Fibroblast of skin of right biceps (primary cell): ENCODE measurements around the gene SNCAIP.

Experiments
- DNase-seq: peaks from one replicate; pipeline ENCODE4 v3.0.0-alpha.2; 2013

Gene SNCAIP

DNA sequence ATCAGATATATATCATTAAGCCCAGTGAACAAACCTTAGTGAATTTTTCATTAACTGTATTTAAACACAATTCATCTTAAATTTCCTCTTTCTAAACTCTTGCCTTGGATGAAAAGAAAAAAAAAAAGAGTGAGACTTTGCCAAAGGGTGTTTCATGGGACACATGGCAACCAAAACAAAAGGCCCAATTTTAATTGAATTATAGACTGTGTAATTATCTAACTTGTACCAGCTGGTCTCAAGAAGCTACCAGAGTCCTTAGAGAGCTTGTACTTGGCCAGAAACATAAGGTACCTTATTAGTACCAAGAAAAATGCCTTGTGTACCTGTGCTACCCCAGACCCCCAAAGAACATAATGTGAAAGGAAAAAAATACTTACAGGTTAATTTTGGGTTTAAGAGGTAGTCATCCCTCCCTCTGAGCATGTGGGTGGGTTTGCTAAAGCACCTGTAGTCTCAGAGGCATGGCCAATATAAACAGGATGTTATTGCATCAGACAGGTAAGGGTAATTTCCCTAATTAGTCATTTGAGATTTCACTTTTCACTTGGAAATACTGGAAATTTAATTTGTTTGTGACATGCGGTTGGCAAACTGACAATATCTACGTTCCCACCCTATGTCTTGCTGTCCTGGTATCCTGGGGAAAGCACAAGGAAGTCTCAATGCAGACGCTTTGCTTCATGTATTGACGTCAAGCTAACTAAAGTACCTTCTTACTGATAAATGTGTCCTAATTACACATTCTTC is 90.1 kb downstream of the SNCAIP start:
- DNase-seq = no peak

DNA sequence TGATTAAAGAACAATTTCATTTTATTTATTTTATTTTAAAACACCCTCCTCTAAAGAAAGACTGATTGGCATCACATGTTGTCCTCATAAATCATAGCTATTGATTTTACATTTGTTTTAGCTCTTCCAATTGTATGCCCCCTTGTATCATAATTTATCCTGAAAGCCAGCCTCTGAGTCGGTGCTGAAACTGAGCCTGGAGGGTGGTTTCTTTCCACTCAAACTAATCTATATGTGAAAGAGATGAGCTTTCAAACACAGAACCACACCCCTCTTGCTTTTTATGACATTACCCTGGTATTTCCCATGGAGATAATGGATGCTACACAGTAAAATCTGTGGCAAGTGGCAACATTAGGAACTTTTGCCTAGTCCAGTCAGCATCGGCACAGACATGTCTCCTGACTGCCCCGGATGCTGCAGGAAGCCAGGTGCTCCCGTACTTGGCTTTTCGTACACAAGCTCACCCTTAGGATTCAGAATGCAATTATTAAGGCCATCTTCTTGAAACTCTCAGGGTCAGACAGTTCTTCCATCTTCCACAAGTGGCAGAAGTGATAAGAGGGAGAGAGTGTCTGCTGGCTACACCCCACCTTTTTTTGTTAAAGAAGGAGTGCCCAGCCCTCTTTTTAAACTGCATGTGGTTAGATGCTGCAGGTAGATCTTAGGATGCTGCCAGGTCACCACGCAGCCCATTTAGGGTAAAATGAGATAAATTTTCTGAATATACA is 91.1 kb downstream of the SNCAIP start:
- DNase-seq = no peak

DNA sequence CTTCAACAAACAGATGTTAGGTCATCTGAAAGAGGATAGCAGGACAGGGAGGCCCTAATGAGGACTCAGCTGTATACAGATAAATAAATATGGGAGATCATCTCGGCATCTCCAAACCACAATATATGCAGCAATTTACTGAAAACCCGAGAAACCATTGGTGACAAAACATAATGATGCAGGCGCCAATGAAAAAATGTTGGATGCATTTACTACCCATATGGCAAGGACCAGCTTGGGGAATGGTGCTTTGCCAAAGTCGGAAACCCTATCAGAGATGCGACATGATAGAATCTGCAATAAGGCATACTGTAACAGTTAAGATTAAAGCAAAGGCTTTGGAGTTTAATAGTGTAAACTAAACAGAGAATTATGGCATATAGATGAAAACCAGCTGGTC is 92.0 kb downstream of the SNCAIP start:
- no peak for DNase-seq

DNA sequence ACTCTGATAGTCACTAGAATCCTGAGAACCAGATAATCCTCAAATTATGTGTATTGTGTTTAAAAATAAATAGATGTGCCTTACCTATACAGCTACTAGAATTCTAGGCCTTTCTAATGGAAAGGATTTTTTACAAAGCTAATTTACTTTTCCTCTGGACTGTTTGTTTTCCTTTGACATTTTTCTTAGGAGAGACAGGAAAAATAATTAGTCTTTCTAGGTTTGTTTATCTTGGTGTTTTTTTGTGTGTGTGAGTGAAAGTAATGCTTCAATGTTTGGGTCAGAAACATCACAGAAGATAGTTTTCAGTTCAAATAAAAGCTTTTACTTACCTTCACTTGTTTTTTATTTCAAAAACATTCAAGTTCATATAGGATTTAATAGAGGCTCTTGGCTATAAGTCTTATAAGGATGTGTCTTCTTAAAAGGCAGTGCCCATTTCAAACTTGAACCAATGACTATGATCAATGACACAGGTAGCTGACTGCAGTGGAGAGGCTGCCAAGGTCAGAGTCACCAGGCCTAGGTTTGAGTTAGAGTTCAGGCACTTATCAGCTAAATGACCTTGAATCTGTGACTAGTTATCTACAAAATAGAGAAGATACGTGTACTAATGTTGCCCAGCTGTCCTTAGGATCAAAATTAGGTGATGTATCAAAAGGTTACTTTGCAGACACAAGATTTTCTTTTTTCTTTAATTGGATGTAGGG is 92.8 kb downstream of the SNCAIP start:
- no peak for DNase-seq

DNA sequence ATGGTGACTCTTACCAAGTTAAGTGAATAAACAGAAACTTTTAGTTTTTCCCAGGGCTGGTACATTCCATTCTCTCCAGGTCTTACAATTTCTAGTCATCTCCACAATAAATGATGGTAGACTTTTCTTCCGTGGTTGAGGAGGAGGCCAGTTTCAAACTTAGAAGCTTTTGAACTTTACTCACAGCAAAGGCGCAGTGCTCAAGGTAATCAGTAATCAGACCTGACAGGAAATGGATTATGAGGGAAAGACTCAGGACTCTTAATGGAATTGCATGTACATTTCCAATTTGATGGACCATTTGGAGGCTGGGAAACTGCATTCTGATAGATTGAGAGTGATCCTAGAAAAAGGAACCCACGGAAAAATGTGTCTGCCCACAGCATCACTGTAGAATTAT is 93.7 kb downstream of the SNCAIP start:
- no peak for DNase-seq

DNA sequence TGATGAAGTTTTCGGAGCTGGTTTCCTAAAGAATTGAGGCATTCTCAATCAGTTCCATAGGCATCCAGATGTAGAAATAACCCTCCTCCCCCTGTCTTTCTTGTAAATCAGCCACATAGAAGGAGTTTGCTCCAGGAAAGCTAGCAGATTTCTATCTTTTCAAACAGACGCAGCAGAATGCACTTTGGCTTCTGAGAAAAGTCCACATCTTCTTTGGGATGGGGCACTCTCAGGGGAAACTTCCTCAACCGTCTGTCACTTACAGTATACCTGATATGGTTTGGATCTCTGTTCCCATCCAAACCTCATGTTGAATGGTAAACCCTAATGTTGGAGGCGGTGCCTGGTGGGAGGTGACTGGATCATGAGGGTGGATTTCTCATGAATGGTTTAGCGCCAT is 94.1 kb downstream of the SNCAIP start:
- DNase-seq = no peak

DNA sequence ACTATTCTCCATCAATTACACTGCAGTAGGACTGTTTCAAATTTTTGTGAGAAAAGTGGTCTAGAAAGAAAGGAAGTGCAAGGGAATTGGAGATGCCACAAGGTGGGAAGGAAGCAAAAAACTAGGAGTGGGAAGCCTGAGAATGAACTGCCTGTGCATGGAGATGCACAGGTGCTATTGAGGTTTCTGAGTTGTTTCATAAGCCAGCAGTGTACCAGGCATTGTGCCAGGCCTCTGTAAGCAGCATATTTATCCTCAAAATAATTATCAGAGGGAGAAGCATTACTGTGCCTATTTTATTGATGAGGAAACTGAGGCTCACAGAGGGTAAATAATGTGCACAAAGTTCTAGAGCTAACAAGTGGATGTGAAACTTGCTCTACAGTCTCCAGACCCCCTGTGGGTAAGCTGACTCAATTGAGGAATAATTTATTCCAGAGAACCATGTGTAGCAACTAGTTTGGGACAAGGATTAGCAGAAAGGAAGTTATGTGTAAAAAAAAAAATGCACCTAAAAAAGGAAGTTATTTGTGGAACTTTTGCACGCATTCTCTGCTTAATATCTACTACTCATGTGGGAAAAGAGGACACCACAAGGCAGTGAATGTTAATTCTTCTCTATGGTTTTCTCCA is 96.7 kb downstream of the SNCAIP start:
- peak; percentile 43 for DNase-seq

DNA sequence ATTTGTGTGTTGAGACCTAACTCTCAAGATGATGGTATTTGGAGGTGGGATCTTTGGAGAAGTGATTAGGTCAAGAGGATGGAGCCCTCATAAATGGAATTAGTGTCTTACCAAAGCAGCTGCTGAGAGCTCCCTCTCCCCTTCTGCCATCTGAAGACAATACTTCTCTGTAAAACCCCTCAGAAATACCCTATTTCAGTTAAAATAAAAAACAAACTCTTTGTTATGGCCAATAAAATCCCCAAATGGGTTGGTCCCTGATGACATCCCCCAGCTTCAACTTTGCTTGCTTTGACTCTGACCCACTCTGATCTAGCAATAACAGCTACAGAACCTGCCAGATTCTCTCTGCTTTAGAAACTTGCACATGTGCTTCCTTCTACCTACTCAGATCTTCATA is 100.9 kb downstream of the SNCAIP start:
- DNase-seq = no peak

DNA sequence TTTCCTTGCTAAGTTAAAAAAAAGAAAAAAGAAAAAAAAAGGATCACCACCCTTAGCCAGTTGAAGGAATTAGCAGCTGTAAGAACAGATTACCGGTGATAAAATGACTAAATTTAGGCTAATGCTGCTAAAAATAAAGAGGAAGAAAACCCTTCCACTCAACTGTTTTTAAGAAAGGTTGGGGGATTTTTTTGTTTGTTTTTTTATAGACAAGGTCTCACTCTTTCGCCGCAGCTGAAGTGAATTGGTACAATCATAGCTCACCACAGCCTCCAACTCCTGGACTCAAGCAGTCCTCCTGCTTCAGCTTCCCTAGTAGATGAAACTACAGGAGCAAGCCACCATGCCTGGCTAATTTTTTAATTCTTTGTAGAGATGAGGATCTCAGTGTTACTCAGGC is 101.7 kb downstream of the SNCAIP start:
- DNase-seq = no peak

DNA sequence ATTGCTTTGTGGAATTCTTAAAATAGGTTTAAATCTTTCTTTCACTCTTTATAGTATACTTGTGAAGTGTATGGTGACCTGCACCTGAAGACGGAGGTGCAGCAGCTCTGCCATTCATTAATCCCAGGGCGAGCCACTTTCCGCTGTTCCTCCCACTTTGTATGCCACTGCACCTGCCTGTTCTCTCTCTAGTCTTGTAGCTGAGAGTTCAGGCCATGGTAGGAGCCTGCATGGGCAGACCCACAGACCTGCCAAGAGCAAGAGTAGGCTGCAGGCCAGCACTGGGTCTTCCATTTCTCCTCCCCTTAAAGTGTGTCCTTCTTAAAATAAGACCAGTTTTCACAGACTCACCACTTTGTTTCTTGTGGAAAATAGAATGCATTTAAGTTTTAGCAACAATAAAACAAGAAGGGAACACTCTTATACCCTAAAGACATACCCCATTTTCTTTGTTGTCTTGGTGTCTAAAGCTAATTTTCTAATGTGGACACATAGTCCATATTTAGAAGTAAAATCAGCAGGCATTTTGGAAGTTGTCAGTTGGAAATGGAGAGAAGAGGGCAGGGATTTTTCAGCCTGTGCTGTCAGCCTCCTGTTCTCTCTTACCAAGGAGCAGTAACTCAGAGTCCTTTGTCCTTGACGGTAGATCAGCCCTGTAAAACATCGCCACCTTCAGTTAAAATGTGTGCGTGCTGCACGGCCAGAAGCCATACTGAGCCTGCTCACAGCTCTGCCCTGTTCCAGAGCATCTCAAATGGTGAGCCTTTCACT is 103.2 kb downstream of the SNCAIP start:
- DNase-seq = peak; percentile 69

DNA sequence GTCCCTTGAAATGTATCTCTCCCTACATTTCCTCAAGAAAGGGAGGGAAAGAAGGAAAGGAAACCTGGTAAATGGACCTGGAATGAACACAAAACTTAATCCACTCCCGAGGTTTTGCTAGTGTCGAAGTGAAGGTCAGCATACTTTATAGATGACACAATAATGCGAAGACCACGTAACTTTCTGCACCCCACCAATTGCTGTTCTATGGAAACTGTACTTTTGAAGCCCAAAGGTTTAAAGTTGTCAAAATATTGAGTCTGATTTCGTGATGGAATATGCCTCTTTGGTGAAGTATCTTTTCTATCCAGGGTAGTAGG is 103.7 kb downstream of the SNCAIP start:
- no peak for DNase-seq

DNA sequence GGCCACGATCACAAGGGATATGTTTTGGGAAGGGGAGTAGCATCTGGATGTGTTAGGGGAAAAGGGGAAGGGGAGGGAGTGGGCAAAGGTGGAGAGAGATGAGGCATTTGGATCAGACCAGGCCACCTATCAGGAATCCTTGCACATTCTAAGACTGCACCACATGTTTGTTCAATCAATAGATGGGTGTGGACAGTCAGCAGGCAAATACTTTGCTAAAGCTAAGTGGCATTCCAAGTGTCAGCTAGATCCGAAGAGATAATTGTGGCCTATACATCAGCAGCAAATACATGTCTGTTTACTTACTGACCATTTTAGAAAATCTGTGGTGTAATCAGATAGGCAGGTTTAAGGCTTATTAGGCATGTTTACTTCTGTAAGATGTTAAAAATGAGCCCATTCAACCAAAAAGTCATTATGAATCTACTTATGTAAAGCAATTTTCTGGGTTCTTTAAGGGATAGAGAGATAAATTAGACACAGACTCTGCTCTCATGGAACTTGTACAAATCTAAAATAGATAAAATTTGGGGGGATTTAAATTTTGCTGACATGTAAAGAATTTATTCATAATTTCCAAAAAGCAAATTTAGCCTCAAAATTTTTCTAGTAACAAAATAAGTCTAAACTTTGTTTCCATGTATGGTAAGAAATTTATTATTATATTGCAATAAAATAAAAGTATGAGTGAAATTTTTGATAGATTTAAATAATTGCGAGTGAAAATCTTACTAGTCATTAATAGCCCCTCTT is 107.3 kb downstream of the SNCAIP start:
- no peak for DNase-seq

DNA sequence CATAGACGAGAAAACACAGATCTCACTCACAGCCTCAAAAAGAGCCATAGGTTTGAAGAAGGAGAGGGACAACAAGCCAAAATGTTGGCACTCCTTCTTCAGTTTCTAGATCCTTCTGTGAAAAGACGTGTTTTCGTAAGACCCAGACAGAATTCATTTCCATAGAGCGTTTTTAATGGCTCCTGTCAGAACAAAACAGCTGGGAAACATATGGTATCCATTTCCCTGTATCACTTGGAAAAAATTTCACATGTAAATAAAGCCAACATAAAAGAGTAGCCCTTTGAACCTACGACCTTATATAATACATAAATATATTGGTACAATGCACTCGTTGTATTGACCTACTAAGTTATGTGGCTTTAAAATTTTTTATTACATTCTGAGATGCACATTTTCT is 108.1 kb downstream of the SNCAIP start:
- DNase-seq = no peak

DNA sequence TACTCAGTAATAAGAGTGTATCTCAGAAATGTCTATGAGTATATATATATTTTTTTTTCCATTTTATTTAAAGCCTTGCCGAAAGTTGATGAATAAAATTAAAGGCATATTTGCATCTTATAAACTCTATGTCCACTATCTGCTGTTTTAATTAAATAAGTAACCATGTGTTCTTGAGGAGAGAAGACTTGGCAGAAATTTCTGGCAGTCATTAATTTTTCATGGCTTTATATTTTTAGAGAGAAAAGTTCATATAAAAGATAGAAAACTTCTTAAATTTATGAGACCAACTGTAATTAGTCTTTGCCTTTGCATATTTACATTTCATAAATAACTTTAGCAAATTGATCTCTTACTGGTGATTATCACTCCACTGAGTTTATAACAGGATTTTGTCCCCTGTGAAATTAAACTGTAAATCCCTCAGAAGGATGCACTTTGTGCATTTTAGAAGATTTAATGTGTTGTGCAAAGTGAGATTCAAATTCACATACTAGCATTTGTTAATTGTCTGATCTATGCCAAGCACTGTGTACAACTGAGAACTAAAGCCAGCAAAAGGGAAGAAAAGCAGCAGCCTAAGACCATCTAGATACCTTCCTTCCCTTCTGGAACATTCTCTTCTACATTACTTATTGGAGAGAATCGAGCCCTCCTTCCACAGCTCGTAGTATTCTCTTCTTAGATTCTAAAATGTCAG is 108.7 kb downstream of the SNCAIP start:
- no peak for DNase-seq

DNA sequence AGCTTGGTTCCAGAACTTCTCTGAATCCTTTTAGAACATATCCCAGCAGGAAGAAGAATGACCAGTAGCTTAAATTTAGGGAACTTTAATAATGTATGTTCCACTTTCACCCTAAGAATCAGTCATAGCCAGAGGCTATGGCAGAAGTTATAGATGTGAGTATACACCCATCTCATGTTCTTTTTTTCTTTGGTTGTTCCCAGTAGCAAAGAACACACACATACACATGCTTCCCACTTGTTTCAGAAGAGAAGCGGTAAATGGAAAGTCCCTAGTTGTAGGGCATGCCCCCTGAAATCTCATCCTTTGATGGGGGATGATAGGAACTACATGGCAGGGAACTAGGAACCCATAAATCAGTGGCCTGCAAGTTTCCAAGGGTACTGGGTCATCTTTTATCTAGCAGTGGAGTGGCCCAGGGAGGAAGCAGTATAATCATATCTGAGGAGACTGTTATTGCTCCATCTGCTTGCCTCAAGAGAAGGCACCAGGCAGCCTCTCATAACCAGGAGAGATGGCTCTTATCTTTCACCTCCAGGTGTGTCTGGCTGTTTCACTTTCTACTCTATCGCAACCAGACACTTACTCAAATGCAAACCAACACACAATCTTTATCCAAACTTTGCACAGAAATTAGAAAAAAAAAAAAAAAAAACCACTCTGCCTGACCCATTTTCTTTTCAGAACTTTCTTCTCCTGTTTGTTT is 109.5 kb downstream of the SNCAIP start:
- DNase-seq = no peak

DNA sequence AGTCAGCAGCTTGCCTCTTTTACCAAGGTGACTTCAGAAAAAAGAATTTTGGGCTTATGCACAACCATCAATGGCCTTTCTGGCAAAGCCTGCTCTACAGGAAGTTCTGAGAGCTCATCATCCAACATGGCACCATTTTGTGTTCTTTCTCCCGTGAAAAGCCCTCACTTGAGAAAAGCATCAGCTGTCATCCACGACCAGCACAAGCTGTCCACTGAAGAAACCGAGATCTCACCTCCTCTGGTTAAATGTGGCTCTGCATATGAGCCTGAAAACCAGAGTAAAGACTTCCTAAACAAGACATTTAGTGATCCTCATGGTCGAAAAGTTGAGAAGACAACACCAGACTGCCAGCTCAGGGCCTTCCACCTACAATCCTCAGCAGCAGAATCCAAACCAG is 111.2 kb downstream of the SNCAIP start:
- DNase-seq = no peak

DNA sequence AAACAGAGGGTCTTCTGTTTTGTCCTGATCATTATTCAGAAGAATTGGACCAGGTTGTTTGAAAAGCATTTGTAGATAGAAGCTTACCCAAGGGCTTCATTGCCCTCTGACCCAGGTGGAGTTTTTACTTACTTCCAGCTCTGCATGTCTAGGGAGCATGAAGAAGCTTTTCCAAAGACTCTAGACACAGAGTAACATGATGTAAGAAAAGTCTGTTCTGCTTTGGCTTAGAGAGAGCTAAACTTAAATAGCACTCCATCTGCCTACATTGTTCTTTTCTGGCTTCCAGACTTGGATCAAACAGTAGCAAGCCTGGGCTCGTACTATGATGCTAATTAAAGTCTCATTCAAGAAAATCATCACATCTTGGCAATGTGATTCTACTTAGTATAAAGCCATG is 112.1 kb downstream of the SNCAIP start:
- DNase-seq = no peak

DNA sequence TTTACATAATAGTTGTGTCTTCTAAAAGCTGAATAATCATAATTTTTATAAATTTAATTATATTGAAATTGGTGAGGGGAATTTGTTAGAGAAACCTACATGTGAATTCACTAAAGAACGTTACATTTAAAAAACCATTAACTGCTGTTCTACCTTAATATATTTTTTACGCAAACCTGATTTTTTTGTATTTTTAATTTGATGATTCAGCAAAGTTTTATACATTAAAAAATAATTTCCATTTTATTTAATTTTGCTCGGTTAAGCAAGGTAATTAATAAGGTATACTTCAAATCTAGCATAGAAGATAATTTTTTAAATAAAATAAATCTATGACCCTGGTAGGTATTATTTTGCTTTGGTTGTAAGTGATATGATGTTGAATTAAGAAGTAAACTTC is 114.3 kb downstream of the SNCAIP start:
- DNase-seq = no peak

DNA sequence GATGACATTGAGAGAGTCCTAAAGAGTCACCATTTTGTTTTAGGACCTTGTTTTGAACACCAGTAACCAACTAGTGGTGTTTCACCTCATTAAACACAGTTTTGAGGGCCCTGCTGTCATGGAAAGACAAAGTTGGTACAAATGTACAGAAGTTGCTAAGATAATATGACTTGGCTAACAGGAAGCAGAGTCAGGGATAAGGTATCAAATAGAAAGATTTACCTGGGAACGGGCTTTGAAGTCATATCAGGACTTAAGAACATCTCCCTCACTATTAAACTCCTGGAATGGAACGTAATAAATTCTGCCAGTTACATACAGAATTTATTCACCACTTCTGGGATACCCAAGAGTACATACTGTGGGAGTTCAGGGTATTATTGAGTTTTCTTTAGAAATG is 115.6 kb downstream of the SNCAIP start:
- DNase-seq = no peak

DNA sequence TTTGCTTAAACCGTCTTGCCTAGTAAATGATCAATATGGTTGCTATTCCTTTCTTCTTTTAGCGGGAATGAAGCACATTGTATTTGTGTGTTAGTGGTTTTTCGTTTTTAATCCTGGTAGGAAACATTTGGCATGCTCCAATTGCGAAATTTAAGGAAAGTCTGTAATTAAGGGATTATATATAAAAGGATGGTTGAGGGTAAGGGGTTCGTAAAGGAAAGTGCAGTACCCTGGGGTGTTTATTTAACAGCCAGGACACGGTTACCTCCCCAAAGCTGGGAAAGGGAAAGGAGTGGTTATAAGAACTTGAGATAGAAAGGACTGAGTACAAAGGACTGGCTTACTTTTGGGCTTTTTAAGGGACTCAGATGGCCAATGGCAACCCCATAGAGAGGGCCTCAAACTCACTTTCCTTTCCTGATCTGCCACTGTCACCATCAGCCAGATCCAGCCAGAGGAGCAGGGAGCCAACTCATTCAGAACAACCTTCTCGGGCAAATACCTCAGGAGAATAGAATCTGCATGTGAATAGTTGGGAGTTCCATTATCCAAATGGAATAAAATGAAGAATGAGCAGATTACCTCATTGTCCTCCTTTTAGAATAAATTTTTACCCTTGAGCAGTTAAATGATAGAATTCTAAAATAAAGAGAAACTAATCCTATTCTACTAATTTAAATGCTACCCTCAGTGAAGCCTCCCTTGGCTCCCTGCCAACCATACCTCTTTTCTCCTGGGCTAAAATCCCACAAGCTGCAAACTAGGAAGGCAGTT is 117.7 kb downstream of the SNCAIP start:
- DNase-seq = no peak
